Bone marrow (tissue), 2 donors: ENCODE results near the gene SYT13.

Experiments
- DNase-seq, 2 donors: peaks; one replicate each; lab custom pipeline; 2025; lab: John Stamatoyannopoulos, UW

The SYT13 gene, protein sequence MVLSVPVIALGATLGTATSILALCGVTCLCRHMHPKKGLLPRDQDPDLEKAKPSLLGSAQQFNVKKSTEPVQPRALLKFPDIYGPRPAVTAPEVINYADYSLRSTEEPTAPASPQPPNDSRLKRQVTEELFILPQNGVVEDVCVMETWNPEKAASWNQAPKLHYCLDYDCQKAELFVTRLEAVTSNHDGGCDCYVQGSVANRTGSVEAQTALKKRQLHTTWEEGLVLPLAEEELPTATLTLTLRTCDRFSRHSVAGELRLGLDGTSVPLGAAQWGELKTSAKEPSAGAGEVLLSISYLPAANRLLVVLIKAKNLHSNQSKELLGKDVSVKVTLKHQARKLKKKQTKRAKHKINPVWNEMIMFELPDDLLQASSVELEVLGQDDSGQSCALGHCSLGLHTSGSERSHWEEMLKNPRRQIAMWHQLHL

DNA sequence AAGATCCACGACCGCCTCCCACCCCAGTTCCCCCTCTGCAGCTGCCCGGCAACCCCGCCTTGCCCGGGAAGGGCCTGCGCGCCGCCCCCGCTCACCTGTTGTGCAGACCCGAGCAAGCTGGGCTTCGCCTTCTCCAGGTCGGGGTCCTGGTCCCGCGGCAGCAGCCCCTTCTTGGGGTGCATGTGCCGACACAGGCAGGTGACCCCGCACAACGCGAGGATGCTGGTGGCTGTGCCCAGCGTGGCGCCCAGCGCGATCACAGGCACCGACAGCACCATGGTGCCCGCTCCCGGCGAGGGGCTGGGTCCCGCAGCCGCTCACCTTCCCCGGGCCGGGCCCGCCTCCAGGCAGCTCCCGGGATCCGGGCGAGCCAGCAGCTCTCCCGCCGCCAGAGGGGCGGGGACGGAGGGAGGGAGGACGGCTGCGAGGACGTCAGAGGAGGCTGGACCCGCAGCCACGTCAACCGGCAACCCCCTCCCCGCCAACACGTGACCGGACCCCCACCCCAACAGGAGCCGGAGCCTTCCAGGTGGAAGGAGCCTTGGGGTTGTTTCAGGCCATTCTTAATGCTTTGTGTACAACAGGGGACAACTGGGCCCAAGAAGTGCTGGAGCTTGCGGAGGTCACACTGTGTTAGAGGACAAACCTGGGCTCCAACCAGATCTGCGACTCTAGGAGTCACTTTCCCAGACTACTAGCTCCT is at the start of gene SYT13:
Gene SYT13 (minus strand): TSS at position 412 of the 703 bp plus-strand sequence. CDS start 134 bp downstream, at position 278.
- DNase-seq = no peak

DNA sequence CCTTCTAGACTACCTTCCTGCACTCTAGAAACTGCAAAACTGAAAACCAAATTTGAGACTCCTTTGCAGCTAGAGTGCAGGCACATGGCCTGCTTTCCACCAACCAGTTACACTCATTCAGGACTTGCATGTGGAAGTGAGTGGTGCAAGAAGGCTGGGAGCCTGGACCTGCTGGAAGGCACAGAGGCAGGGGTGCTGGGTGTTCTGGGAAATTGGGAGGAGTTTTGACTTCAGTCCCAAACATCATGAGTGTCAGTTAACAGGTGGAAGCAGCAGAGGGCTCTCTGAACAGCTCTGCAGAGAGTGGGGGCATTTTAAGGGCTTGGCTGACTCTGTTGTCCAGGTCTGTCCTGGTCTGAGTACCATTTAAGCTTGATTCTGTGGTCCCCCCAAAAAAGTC is 49.3 kb upstream of the SYT13 start:
- DNase-seq = no peak

DNA sequence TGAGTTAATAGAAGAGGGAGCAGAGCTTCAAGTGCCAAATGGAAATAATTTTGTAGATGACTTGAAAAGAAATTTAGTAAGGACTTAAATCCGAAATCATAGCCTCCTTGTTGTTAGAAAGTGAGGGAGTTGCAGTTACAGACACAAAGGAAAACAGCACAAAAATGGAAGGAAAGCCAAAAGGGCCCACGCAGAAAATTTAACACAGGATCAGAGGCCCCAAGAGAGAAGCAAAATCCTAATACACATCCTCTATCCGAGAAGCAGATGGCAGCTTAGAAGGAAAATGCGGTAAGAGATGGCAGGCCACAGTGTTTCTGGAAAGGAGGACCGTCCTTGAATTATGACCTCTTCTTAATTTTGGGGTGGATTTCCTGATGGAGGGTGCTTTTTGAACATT is 48.7 kb upstream of the SYT13 start:
- no peak for DNase-seq

DNA sequence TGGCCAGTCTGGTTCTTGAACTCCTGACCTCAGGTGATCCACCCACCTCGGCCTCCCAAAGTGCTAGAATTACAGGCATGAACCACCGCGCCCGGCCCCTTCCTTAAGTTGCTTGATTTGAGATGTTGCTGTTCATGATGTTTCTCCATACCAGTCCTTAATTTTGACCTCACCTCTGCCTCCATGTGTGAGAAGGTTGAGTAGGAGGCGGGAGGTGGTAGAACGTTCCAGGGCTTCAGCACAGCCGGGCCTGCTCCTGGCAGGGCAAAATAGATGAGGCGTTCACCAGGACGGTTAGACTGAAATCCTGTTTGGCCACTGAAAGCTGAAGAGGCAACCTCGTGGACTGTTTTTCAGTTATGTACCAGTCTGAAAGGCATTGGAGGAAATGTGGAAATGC is 48.3 kb upstream of the SYT13 start:
- DNase-seq = no peak

DNA sequence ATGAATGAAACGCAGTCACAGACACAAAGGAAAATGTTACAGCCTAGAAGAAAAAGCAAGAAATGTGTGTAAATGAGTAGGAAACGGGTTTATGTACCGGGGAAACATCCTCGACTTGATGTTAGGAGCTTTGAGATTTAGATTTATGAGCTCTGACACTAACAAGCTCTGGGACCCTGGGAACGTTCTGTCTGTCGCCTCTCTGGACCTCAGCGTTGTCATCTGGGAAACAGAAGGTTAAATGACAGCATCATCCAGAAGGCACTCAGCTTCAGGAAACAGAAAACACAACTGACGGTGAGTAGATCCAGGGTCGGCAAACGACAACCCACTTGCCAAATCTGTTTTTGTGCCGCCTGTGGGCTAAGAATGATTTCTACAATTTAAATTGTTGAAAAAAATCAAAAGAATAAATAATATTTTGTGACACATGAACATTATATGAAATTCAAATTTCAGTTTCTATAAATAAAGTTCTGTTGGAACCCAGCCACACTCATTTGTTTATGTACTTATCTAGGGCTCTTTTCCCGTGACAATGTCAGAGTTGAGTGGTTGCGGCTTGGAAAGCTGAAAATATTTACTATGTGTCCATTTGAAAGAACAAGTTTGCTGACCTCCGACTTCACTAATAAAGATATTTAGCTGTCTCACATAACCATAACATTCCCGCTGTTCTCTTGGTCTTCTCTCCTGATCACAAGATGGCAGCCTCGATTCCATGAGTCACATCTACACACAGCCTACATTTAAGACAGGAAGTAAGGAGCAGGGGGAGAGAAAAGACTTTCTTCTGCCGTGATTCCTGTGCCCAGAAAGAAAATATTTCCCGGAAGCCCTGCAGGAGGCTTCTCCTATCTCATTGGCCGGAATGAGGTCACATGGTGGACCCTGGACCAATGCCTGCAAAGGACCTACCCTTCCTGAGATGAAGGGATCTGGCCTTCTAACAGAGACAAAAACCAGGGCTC is 47.1 kb upstream of the SYT13 start:
- DNase-seq = no peak

DNA sequence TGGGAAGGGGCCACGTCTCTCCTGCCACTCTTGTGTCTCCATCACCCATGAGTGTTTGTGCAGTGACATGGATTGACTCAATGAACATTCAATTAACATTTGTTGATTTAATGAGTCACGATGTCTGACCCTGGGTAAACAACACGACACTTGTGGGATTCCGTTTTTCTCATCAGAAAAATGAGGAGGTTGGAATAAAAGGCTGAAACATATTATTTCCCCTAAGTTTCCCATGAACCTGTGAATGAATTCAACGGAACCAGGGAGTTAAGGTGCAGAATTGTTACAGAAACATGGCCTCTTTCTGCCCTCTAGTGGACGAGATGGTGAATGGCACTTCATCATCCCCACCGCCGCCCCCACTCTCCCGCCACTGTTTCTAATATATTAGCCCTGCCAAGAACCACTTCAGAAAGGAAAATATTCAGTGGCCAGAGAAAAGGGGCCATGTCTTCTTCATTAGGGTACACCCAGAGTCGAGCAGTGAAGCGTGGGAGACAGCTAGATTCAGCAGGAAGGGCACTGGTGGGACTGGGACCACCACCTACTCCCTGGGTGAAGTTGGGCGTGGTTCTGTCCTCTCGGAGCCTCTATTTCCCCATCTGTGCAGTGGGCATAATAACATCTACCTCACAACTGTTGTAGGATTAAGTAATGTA is 46.3 kb upstream of the SYT13 start:
- peak in 1 of 2 donors; percentile 3 for DNase-seq

DNA sequence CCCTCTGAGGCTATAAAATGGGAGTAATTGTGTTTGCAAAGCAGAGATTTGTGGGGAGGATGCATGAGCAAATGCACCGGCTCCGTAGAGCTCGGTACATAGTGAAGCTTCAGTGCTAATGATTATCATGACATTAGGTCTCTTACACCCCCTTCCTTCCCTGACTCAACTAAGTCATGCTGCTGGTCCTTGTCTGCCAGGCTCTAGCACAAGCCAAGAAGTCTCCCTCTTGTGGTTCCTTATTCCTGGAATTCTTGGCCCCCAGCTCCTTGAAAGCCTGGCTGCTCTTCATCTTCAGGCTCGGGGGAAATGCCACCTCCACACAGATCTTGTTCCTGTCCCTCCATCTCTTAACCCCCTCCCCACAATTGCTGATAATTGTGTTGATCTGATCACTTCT is 45.7 kb upstream of the SYT13 start:
- no peak for DNase-seq

DNA sequence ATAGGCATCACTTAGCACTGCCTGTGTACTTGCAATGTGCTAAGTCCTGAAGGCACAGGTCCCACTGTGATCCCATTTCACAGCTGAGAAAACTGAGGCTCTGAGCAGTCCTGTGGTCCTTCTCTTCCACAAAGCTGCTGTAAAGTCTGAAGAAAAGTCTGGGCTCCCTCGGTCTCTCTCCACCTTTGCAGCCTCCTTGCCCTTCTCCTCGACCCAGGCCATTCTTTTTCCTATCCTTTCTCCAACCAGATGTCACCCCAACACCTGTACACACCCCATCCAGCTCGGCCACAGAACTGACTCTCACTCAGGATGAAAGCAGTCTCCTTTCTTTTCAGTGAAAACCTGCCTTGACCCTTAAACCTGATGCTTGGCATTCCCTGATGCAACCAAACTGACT is 42.6 kb upstream of the SYT13 start:
- no peak for DNase-seq

DNA sequence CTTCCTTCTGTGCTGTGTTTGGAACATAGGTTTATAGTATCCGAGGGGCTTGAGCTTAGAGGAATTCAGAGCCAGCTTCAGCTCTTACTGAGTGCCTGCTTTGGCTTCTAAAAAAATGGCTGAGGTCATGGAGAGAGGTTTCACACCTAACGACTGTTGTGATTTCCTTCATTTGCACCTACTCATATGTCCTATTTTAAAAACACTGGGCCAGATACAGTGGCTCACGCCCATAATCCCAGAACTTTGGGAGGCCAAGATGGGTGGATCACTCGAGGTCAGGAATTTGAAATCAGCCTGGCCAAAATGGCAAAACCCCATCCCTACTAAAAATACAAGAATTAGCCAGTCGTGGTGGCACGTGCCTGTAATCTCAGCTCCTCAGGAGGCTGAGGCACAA is 38.3 kb upstream of the SYT13 start:
- no peak for DNase-seq

DNA sequence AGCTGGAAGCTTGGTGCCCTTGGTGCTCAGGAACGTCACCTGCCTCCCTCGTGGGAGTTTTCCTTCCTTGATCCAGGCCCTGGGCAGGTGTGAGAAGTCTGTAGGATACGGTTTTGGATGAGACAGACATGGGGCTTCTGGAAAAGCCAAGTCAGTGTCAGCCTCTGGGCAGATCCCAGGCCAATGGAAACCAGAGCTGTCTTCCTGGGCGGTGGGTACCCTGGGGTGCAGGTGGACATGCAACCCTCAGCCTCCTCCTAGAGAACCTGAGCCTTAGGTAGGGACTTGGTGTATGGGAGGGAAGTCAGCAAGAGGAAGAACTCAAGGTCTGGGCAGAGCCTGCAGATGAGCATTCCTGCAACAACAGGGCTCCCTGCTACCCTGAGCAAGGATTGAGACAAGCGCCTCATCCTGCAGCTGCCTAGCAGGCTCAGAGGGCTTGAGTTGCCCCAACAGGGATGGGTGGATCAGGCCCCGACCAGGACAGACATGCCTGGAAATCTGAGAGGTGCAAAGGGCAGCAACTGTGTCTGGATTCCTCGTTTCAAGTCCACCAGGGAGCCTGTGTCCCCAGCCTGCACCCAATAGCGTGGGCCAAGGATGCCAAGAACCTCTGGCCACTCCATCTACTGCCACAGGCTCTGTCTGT is 37.6 kb upstream of the SYT13 start:
- DNase-seq = no peak

DNA sequence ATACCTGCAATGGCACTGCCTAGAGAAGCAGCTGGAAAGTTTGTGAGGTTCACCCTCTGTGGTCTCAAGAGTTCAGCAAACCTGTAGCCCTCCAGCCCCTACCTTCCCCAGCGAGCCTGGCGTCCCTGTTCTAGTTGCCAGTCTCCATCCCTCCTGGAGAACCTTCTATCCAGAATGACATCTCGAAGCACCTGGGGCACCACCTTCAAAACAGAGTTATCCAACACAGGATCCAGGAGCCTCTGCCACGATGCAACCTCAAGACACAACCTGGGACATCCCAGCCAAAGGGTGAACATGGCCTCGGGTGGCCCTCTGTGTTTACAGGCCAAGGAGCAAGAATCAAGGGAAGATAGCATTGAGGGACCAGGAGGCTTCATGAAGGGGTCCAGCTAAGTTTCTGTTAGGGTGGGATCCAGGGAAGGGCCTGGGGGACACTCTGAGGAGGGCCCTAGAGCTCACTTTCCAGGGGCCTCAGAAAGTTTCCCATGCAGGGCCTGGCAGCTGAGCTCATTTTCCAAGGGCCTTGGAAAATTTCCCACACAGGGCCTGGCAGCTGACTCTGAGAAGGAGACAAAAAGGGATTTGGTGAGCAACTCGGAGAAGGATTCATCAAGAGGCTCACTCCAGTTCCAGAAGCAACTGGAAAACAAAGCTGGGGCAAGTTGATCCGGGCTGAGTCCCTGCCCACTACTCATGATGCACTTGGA is 36.9 kb upstream of the SYT13 start:
- DNase-seq = no peak

DNA sequence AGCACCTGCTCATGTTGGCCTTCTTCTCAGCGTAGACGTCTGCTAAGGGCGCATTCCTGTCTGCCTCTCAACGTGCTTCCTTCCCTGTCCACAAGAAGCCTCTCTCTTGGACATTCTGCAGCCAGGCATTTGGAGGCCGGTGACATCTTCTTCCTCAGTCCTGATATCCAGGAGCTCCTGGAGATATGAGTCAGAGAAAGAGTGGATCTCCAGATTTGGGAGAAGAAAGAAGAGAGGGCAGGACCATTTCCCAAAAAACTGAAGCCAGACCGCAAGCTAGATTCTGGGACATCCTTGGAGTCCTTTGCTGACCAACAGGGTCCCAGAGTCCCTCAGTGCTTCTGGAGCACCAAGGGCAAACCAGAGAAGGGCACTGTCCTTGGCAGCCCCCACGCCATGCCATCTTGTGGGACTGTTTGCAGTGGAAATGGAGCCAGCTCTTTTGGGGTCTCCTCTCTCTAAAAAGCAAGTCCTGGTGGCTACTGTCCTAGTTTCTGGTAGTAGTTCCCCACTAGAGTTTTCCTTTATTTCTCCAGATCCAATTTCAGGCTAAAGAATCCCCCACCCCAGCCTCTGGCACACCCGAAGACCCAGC is 36.1 kb upstream of the SYT13 start:
- no peak for DNase-seq

DNA sequence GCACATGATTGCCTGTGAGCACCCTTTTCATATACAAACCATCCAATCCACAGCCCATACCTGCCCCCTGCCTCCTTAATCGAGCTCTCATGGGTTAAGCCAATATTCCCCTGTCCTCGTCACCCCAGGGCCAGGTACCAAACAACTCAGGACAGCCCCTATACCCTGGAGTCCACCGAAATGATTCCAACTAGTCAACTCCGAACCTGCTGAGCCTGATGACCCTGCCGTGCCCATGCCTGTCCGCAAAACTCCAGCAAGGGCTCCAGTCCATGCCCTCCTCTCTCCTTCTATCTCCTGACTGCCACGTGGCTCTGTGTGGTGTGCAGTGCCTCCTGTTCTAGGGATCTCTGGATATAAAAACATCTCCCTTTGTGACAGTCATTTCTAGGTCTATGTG is 35.5 kb upstream of the SYT13 start:
- DNase-seq = no peak

DNA sequence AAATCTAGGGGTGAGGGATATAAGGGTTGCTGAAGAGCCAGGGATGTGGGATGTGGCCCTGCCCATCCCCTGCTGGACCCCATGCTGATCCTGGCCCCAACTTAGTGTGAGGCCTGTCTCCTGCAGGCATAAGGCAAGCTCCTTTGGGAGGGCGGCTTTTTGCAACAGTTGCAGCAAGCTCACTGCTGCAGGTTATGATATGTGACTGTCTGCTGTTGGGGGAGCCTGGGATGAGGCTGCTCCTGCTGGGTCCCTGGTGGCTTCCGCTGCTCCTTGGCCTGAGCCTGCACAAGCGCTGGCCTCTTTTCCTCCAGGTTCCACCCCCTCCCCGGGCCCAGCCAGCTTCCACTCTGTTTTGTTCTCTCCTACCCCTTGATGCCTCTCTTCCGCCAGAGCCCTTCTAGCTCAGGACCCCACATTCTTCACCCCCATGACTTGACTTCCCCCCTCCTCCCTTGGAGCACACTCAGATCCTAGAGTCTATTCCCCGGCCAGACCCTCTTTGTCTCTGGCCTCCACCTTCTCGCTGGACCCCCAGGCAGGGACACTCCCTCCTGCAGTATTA is 35.0 kb upstream of the SYT13 start:
- DNase-seq = no peak

DNA sequence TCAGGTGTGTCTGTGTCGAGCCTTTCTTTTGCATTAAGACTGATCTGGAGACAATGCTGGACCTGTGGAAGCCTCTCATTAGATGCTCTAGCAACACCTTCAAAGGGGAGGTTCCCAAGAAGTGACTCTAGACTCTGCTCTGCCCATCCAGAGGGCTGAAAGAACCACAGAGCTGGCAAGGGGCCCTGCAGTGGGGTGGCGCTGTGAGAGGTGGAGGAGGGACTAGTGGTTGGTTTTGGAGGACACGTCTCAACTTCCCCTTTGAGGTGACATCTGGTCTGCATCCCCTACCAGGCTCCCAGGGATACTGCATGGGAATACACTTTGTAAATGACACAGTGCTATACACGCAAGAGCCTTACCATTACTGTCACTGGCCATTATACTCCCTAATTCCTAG is 34.2 kb upstream of the SYT13 start:
- no peak for DNase-seq

DNA sequence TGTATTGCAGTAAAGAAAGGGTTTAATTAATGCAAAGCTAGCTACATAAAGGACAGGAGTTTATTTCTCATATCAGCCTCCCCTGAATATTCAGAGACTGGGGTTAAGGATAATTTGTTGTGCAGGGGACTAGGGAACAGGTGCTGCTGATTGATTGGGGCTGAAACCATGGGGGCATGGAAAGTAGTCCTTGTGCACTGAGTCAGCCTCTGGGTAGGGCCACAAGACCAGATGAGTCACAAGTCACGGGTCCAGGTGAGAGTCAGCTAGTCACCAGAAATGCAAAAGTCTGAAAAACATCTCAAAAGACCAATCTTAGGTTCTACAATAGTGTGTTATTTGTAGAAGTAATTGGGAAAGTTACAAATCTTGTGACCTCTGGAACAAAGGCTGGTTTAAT is 32.9 kb upstream of the SYT13 start:
- no peak for DNase-seq

DNA sequence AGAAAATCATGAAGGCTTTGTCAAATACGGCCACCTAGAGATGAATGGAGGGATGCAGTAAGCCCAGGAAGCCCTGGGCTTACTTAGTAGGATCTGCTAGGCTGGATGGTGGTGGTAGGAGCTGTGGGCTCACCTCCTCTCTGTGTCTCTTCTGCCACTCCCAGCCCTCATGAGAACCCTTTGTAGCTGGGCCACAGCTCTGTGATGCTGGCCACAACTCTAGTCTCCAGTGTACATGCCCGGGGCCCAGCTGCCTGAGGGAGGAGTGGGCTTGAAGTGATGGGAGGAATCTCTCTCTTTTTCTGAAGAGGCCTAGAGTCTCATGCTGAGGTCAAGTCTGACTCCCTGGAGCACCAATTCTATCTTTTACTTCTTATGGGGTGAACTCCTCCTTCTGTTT is 32.4 kb upstream of the SYT13 start:
- DNase-seq = no peak

DNA sequence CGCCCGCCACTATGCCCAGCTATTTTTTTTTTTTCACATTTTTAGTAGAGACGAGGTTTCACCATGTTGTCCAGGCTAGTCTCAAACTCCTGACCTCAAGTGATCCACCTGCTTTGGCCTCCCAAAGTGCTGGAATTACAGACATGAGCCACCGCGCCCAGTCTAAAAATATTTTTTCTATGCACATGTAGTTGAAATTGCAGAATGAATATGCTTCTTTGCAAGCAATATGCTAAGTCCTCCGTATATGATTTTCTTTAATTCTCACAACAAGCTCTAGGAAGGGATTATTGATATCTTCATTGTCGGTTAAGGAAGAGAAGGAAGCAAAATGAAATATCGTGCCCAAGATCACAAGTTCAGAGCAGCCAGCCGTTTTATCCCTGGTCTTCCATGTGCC is 30.1 kb upstream of the SYT13 start:
- DNase-seq = no peak

DNA sequence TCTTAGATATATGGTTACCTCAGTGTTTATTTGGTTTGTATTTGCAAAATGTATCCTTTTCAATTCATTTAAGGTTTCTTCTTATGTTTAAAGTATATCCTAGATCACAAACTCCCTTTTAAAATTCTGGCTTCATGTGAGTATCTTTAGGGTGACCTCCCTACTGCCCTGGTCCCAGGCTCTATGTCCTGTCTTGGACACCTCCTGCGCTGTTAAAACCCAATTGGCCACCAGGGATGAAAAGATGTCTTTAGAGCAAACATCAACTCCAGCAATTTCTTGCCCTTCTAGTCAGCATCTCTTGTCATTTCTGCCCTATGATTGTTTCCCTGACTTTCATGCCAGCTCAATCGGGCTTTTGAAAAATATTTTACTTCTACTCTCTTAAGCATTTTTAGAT is 28.8 kb upstream of the SYT13 start:
- no peak for DNase-seq
